ENCODE measurements around the gene TMEM270. TPM values are rescaled to one million over a fixed set of nuclear protein-coding genes. Genes with fewer than 3 reads are reported as not detected.
A peak's percentile ranks its signal among the peaks of the same experiment; 100 is the strongest.

TMEM270 gene
- total and polyA plus RNA-seq, 2 of the 4 experiments (the other 2 are of a cell fraction): 0.17 TPM; not detected in 1

GRCh38 chr7:73901231-73901822 is 40.4 kb downstream of the TMEM270 start:
- Histone ChIP-seq H2AFZ (replicated peaks; ENCODE audit: low read length, poor library complexity) (no peak overlapping the region), H2BK120ac (ENCODE audit: low read depth, low read length) (peak overlapping the region; percentile 56), H3K4me3 (ENCODE audit: insufficient read depth, low read depth, low read length) (no peak overlapping the region), H3K79me1 (ENCODE audit: low read depth in 1 of 2, low read length in 2 of 2) (no peaks in the 10 kb centered on the region), H3K36me3 (ENCODE audit: control insufficient read depth, insufficient read depth, low read length) (no peaks in the 10 kb centered on the region), H3K27me3 (ENCODE audit: control insufficient read depth, insufficient read depth, low read length) (no peaks in the 10 kb centered on the region), H3K18ac (ENCODE audit: low read depth, low read length) (no peak overlapping the region), H4K91ac (ENCODE audit: insufficient read depth, low read depth, low read length) (peak overlapping the region; percentile 33; the same call in 1 of the 2 replicates), H2BK15ac (ENCODE audit: low read depth, low read length) (peak overlapping the region; percentile 96; the same call in 1 of the 3 replicates), H4K8ac (ENCODE audit: low read depth in 2 of 2, low read length in 2 of 2) (peak overlapping the region; percentile 26 to 89; a peak in 2 of 4 replicates), H3K9me1 (ENCODE audit: insufficient read depth, low read length) (peaks cover 7% of the 10 kb centered on the region), H3K9ac (ENCODE audit: low read depth, low read length) (no peak overlapping the region), H2AK9ac (replicated peaks; ENCODE audit: low read depth, low read length, poor library complexity) (no peak overlapping the region), H3K4me2 (ENCODE audit: low read depth, low read length) (no peak overlapping the region), H3K4me1 (ENCODE audit: control insufficient read depth, insufficient read depth, low read length) (peaks cover 15% of the 10 kb centered on the region), H3K56ac (ENCODE audit: extremely low read depth, insufficient read depth, low read length) (no peak overlapping the region), H3K14ac (replicated peaks; ENCODE audit: low read depth, low read length) (no peak overlapping the region), H3K27ac (ENCODE audit: insufficient read depth, low read length) (no peak overlapping the region), H2BK5ac (ENCODE audit: low read depth, low read length, poor library complexity, severe bottlenecking) (no peak overlapping the region), H2AK5ac (ENCODE audit: low read depth, low read length) (peak overlapping the region; percentile 97), H3K9me3 (ENCODE audit: control insufficient read depth, insufficient read depth, low read length) (no peaks in the 10 kb centered on the region; the same call in 1 of the 2 replicates), H3K4ac (ENCODE audit: low read depth, low read length) (peak overlapping the region; percentile 33), H4K5ac (ENCODE audit: low read depth, low read length) (no peak overlapping the region), H2BK20ac (ENCODE audit: low read depth, low read length) (peak overlapping the region; percentile 24; the same call in 1 of the 2 replicates), H3K23ac (ENCODE audit: low read depth, low read length) (no peak overlapping the region), H4K20me1 (ENCODE audit: insufficient read depth, low read length) (no peaks in the 10 kb centered on the region)
- TF ChIP-seq CEBPB (IDR thresholded peaks at IDR 0.05; ENCODE audit: low read depth, low read length): no peak
- TF ChIP-seq RAD21 (IDR thresholded peaks at IDR 0.05; ENCODE audit: low read length): no peak
- no peak for TF ChIP-seq SMC3 (IDR thresholded peaks at IDR 0.05; ENCODE audit: low read depth, low read length)
- TF ChIP-seq CHD1 (IDR thresholded peaks at IDR 0.05; ENCODE audit: low read depth, low read length): no peak
- no peak for TF ChIP-seq MAZ (IDR thresholded peaks at IDR 0.05; ENCODE audit: borderline replicate concordance, low read depth, low read length)
- no peak for TF ChIP-seq CTCF (conservative IDR thresholded peaks at IDR 0.05; ENCODE audit: low read depth, low read length)
- no peak for TF ChIP-seq NFE2L2 (IDR thresholded peaks at IDR 0.05; ENCODE audit: low read depth, low read length)
- TF ChIP-seq POLR2A (IDR thresholded peaks at IDR 0.05; ENCODE audit: low read depth, low read length): no peak
- no peak for TF ChIP-seq MXI1 (IDR thresholded peaks at IDR 0.05; ENCODE audit: borderline replicate concordance, low read depth, low read length)
- TF ChIP-seq BHLHE40 (IDR thresholded peaks at IDR 0.05; ENCODE audit: low read depth, low read length): no peak
- TF ChIP-seq MAFK (IDR thresholded peaks at IDR 0.05; ENCODE audit: low read depth, low read length): no peak
- no peak for TF ChIP-seq RFX5 (IDR thresholded peaks at IDR 0.05; ENCODE audit: low read depth, low read length)
- intact Hi-C loops (cut with micrococcal nuclease): no loop called here
- BruUV-seq (replicated peaks): no TSS peak
- in situ Hi-C loops (cut with MboI; ENCODE audit: low sequenced_read_pairs): no loop called here
- ATAC-seq (ENCODE audit: low read depth) (no peak), DNase-seq (no peak)
- CTCF ChIA-PET: no interaction called here
- dilution Hi-C loops (cut with HindIII; ENCODE audit: low sequenced_read_pairs, unreplicated experiment): no loop called here
- POLR2A ChIA-PET (ENCODE audit: unreplicated experiment): no interaction called here
- 100% methylated on average over 1 of the region's 3 CpGs; no CpG with 5 or more reads in 1 of the 2 experiments for WGBS, 2 experiments (ENCODE audit: extremely low coverage in 2 of 2, insufficient read length in 1 of 2)
